Measurements from ENCODE around the gene FRMPD2.
"Not testable (repeated sequence)": the region's sequence is repeated elsewhere in the genome, so short reads cannot be mapped to it uniquely, and the experiment has no call there.

Gene FRMPD2

DNA sequence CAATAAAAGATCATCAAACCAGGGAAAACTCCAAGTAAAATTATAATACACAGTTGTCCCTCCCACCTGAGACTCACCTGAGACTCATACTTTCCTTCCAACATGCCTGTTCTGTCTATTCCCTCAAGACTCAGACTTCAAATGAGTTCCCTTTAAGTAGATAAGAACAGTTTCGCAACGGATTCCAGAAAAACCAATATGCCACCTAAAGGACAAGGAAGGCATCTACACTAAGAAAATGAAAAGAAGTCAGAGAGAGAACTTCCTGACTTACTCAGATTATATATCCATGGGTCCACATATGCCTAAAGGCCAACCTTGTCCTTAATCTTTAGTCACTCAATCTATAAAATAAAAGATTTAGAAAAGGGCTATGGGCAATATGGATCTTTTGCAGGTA is 148.9 kb downstream of the FRMPD2 start:
- not testable (repeated sequence) for DNase-seq (ENCODE audit: low spot score)

DNA sequence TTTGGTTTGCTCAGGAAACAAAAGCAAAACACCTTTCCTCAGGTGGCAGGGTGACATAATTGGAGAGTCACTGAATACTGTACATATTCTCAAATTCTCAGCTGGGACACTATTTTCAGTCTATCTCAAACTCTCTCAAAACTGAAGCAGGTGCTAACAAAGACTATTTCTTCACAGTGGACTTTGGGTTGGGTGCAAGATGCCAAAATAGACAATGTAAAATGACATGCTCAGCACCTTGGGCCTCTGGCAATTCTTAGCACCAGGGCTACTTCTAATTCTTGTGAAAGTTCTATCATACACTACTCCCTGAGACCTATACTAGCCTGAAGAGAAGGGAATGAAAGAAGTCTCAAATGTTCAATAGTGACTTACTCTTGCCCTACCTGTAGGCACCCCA is 151.9 kb downstream of the FRMPD2 start:
- DNase-seq (ENCODE audit: low spot score), result not testable (repeated sequence)

DNA sequence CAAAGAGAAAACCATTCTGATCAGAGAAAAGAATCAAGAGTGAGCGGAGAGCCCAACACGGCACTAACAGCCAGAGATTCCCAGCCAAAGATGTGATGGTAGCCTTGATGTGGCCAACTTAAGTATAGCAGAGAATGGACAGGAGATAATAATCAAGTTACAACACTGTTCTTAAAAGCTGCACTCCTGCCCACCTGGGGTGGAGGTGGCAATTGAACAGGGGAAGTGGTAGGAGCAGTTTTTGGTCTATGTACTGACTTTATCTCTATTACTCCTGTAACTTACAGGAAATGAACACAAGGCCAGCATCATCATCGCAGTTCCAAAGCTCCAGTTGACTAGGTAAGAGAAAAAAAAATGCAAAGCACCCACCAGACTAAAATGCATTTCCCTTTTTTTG is 164.2 kb downstream of the FRMPD2 start:
- DNase-seq (ENCODE audit: low spot score), result not testable (repeated sequence)
